IMR-90 (cell line): Measurements from ENCODE around the gene TMTC2. TPM values are rescaled to one million over a fixed set of nuclear protein-coding genes. Genes with fewer than 3 reads are reported as not detected.

Source experiments
- ATAC-seq: fragments of 200-7000 bp; cut with Tn5 transposase; 2 replicates; pipeline ENCODE4 v1.9.1; 2020; ENCODE audit warnings: low read depth, mild to moderate bottlenecking, moderate library complexity
- BruUV-seq: library from RNA; stranded (reverse); fragments of 400-500 nt; replicated peaks from 2 replicates; lab custom pipeline; 2021; lab: Mats Ljungman, UMichigan
- CTCF ChIA-PET: fragments of 300-600 bp; formaldehyde crosslinking; extraction: SDS; loops from one replicate; lab custom pipeline; 2021; ENCODE audit warnings: antibody characterized with exemption; lab: Yijun Ruan, JAX
- POLR2A ChIA-PET: fragments of 300-600 bp; sonication (Branson Sonifier 250); formaldehyde crosslinking; loops from one replicate; lab custom pipeline; 2022; ENCODE audit warnings: antibody characterized with exemption; ENCODE audit not compliant: unreplicated experiment; lab: Charles Lee
- DNase-seq: peaks from one replicate; pipeline ENCODE4 v3.0.0; 2013
- H2AFZ ChIP-seq: replicated peaks from 2 replicates; pipeline ENCODE3; 2013; ENCODE audit warnings: low read length, mild to moderate bottlenecking; ENCODE audit not compliant: poor library complexity
- H2AK5ac ChIP-seq: 2 replicates; pipeline ENCODE4 v1.6.1; 2013; ENCODE audit warnings: low read depth, low read length, inconsistent platforms
- H2AK9ac ChIP-seq: replicated peaks from 2 replicates; pipeline ENCODE3; 2013; ENCODE audit warnings: mild to moderate bottlenecking, low read depth, low read length, moderate library complexity; ENCODE audit not compliant: poor library complexity
- H2BK120ac ChIP-seq: 2 replicates; pipeline ENCODE4 v1.6.1; 2013; ENCODE audit warnings: low read depth, low read length, inconsistent platforms
- H2BK15ac ChIP-seq: 3 replicates; pipeline ENCODE4 v1.6.1; 2013; ENCODE audit warnings: low read depth, low read length, inconsistent platforms
- H2BK20ac ChIP-seq: 2 replicates; pipeline ENCODE4 v1.6.1; 2013; ENCODE audit warnings: low read depth, mild to moderate bottlenecking, inconsistent platforms, low read length, moderate library complexity
- H2BK5ac ChIP-seq: 2 replicates; pipeline ENCODE4 v1.6.1; 2013; ENCODE audit warnings: mild to moderate bottlenecking, low read depth, low read length, inconsistent platforms; ENCODE audit not compliant: poor library complexity, severe bottlenecking
- H3K14ac ChIP-seq: replicated peaks from 2 replicates; pipeline ENCODE4 v1.6.1; 2013; ENCODE audit warnings: low read depth, low read length, inconsistent platforms
- H3K18ac ChIP-seq: 2 replicates; pipeline ENCODE4 v1.6.1; 2013; ENCODE audit warnings: low read depth, low read length, control low read depth
- H3K23ac ChIP-seq: 2 replicates; pipeline ENCODE4 v1.6.1; 2013; ENCODE audit warnings: low read depth, low read length, inconsistent platforms
- H3K27ac ChIP-seq: 2 replicates; pipeline ENCODE4 v1.5.1; 2013; ENCODE audit warnings: mild to moderate bottlenecking, control low read depth, low read length; ENCODE audit not compliant: insufficient read depth
- H3K27me3 ChIP-seq: 2 replicates; pipeline ENCODE4 v1.6.1; 2013; ENCODE audit warnings: low read length; ENCODE audit not compliant: control insufficient read depth, insufficient read depth
- H3K36me3 ChIP-seq: 2 replicates; pipeline ENCODE4 v1.6.1; 2013; ENCODE audit warnings: low read length, mixed read lengths; ENCODE audit not compliant: control insufficient read depth, insufficient read depth
- H3K4ac ChIP-seq: 2 replicates; pipeline ENCODE4 v1.6.1; 2013; ENCODE audit warnings: low read depth, low read length, inconsistent platforms
- H3K4me1 ChIP-seq: 2 replicates; pipeline ENCODE4 v1.6.1; 2013; ENCODE audit warnings: low read length, mixed read lengths; ENCODE audit not compliant: control insufficient read depth, insufficient read depth
- H3K4me2 ChIP-seq: 2 replicates; pipeline ENCODE4 v1.6.1; 2013; ENCODE audit warnings: low read depth, mild to moderate bottlenecking, control low read depth, low read length, moderate library complexity
- H3K4me3 ChIP-seq: 2 replicates; pipeline ENCODE4 v1.5.1; 2013; ENCODE audit warnings: low read depth, mild to moderate bottlenecking, control low read depth, low read length, moderate library complexity; ENCODE audit not compliant: insufficient read depth
- H3K56ac ChIP-seq: 2 replicates; pipeline ENCODE4 v1.6.1; 2013; ENCODE audit warnings: low read length, inconsistent platforms; ENCODE audit not compliant: insufficient read depth; ENCODE audit errors: extremely low read depth
- H3K79me1 ChIP-seq, 2 experiments: 2 replicates each; pipeline ENCODE4 v1.6.1; 2013; ENCODE audit warnings: low read length in 2 of 2, inconsistent platforms in 1 of 2, low read depth in 1 of 2
- H3K9ac ChIP-seq: 2 replicates; pipeline ENCODE4 v1.6.1; 2013; ENCODE audit warnings: low read depth, low read length, control low read depth
- H3K9me1 ChIP-seq: 2 replicates; pipeline ENCODE4 v1.6.1; 2013; ENCODE audit warnings: low read length, inconsistent platforms; ENCODE audit not compliant: insufficient read depth
- H3K9me3 ChIP-seq: 2 replicates; pipeline ENCODE4 v1.6.1; 2013; ENCODE audit warnings: low read length; ENCODE audit not compliant: control insufficient read depth, insufficient read depth
- H4K20me1 ChIP-seq: 2 replicates; pipeline ENCODE4 v1.6.1; 2013; ENCODE audit warnings: low read length, inconsistent platforms; ENCODE audit not compliant: insufficient read depth
- H4K5ac ChIP-seq: 2 replicates; pipeline ENCODE4 v1.6.1; 2013; ENCODE audit warnings: mild to moderate bottlenecking, low read depth, low read length, control low read depth
- H4K8ac ChIP-seq, 2 experiments: 2 replicates each; pipeline ENCODE4 v1.6.1; 2013; ENCODE audit warnings: low read depth in 2 of 2, low read length in 2 of 2, control low read depth in 1 of 2, inconsistent platforms in 1 of 2
- H4K91ac ChIP-seq: 2 replicates; pipeline ENCODE4 v1.6.1; 2013; ENCODE audit warnings: low read depth, low read length, inconsistent platforms; ENCODE audit not compliant: insufficient read depth
- BHLHE40 ChIP-seq: fragments of 150-350 bp; IDR thresholded peaks from 2 replicates; pipeline ENCODE4 v1.6.1; 2016; ENCODE audit warnings: mild to moderate bottlenecking, low read depth, low read length
- CEBPB ChIP-seq: IDR thresholded peaks from 2 replicates; pipeline ENCODE4 v1.6.1; 2012; ENCODE audit warnings: low read depth, low read length, improper control_type of control experiment
- CHD1 ChIP-seq: IDR thresholded peaks from 2 replicates; pipeline ENCODE4 v1.6.1; 2012; ENCODE audit warnings: low read depth, low read length, improper control_type of control experiment
- FOS ChIP-seq: fragments of 150-350 bp; IDR thresholded peaks from 2 replicates; pipeline ENCODE4 v1.6.1; 2016; ENCODE audit warnings: low read depth, low read length
- MAFK ChIP-seq: IDR thresholded peaks from 2 replicates; pipeline ENCODE4 v1.6.1; 2012; ENCODE audit warnings: low read depth, low read length, improper control_type of control experiment
- MAZ ChIP-seq: IDR thresholded peaks from 2 replicates; pipeline ENCODE4 v1.6.1; 2012; ENCODE audit warnings: low read depth, mild to moderate bottlenecking, low read length, improper control_type of control experiment, moderate library complexity, borderline replicate concordance
- MXI1 ChIP-seq: IDR thresholded peaks from 2 replicates; pipeline ENCODE4 v1.6.1; 2012; ENCODE audit warnings: low read depth, mild to moderate bottlenecking, low read length, moderate library complexity, borderline replicate concordance
- NFE2L2 ChIP-seq: fragments of 150-350 bp; IDR thresholded peaks from 2 replicates; pipeline ENCODE4 v1.6.1; 2016; ENCODE audit warnings: low read depth, mild to moderate bottlenecking, low read length
- POLR2A ChIP-seq: IDR thresholded peaks from 2 replicates; pipeline ENCODE4 v1.6.1; 2012; ENCODE audit warnings: mild to moderate bottlenecking, low read depth, low read length
- RAD21 ChIP-seq: IDR thresholded peaks from 2 replicates; pipeline ENCODE4 v1.6.1; 2012; ENCODE audit warnings: low read length, improper control_type of control experiment
- RCOR1 ChIP-seq: IDR thresholded peaks from 2 replicates; pipeline ENCODE4 v1.6.1; 2012; ENCODE audit warnings: mild to moderate bottlenecking, low read length, improper control_type of control experiment; ENCODE audit not compliant: insufficient replicate concordance
- RFX5 ChIP-seq: IDR thresholded peaks from 2 replicates; pipeline ENCODE4 v1.8.0; 2012; ENCODE audit warnings: low read depth, mild to moderate bottlenecking, low read length, moderate library complexity
- SMC3 ChIP-seq: fragments of 150-350 bp; IDR thresholded peaks from 2 replicates; pipeline ENCODE4 v1.6.1; 2016; ENCODE audit warnings: low read depth, mild to moderate bottlenecking, antibody characterized with exemption, low read length, moderate library complexity
- WGBS, 2 experiments: methylation state at CpG; one replicate each; pipeline versions ENCODE4 v1.1.5 to v1.1.7; 2013; ENCODE audit warnings: missing lambda C conversion rate in 2 of 2; ENCODE audit not compliant: insufficient read length in 1 of 2; ENCODE audit errors: extremely low coverage in 2 of 2; 5-methylcytosine and 5-hydroxymethylcytosine counted together
- dilution Hi-C: fragments of 300-500 bp; cut with HindIII; formaldehyde crosslinking; loops from one replicate; pipeline ENCODE4 v1.14.3; 2018; ENCODE audit warnings: low sequenced_read_pairs; ENCODE audit not compliant: unreplicated experiment
- in situ Hi-C: fragments of 300-500 bp; cut with MboI; formaldehyde crosslinking; loops from 3 replicates; pipeline ENCODE4 v1.14.3; 2019; ENCODE audit warnings: low sequenced_read_pairs, inconsistent platforms, mixed read lengths
- intact Hi-C: fragments of 100-400 bp; cut with micrococcal nuclease; formaldehyde crosslinking; loops from 2 replicates; pipeline ENCODE4 v1.10.0; 2022
- polyA plus RNA-seq, 3 experiments: library from polyadenylated mRNA; depleted of rRNA; stranded (reverse); fragments of >200 nt; gene quantifications; 2 replicates each; pipeline ENCODE4 v1.2.3, GENCODE V29; 2012; ENCODE audit warnings: low replicate concordance in 1 of 3
- total RNA-seq: library from RNA; depleted of rRNA; stranded (reverse); fragments of >200 nt; gene quantifications from 2 replicates; pipeline ENCODE4 v1.2.3, GENCODE V29; 2012
- TF ChIP-seq, protein P1 (sequence below): fragments of 150-350 bp; IDR thresholded peaks from 2 replicates; pipeline ENCODE4 v1.6.1; 2017; ENCODE audit warnings: mild to moderate bottlenecking, antibody characterized with exemption, low read length, low read depth
- TF ChIP-seq, protein P2 (sequence below): fragments of 150-350 bp; IDR thresholded peaks from 2 replicates; pipeline ENCODE4 v1.6.1; 2016; ENCODE audit warnings: low read depth, mild to moderate bottlenecking, low read length, moderate library complexity, borderline replicate concordance
- TF ChIP-seq, protein P3 (sequence below): conservative IDR thresholded peaks from 2 replicates; pipeline ENCODE4 v1.5.1; 2012; ENCODE audit warnings: mild to moderate bottlenecking, low read depth, low read length, improper control_type of control experiment

The TMTC2 gene
- total and polyA plus RNA-seq, 2 of the 4 experiments (the other 2 are of a cell fraction): 0.56 to 1.4 TPM

DNA sequence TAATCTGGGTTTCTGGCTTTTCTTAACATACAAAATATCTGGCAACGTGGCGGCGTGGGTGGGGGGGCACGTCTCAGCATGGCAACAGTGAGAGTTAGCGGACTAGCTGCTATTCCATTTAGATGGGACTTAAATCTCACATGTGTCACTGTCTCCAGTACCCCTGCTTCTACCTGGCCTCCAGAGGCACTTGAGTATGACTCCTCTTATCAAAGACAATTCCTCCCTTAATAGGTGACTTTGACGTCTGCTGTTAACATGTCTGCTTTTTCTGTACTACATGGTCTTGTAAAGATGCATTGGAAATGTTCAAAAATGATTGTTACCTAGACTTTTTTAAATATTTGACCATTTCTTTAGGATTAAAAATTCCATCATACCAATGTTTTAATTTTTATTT is 456.2 kb downstream of the TMTC2 start:
- no peak overlapping the region for H3K9ac ChIP-seq
- H3K9me3 ChIP-seq: peaks cover 9% of the 10 kb centered on the region
- no peak overlapping the region for H3K18ac ChIP-seq
- no peak overlapping the region for H2AK9ac ChIP-seq
- H3K4me3 ChIP-seq: no peak overlapping the region
- H3K23ac ChIP-seq: no peak overlapping the region
- no peaks in the 10 kb centered on the region for H3K27me3 ChIP-seq
- no peak overlapping the region for H2AFZ ChIP-seq
- no peak overlapping the region for H4K8ac ChIP-seq
- H3K56ac ChIP-seq: no peak overlapping the region
- H2BK15ac ChIP-seq: no peak overlapping the region
- BruUV-seq: no TSS peak
- no peaks in the 10 kb centered on the region for H3K36me3 ChIP-seq
- ChIA-PET POLR2A (no interaction called here), CTCF (no interaction called here)
- H2BK5ac ChIP-seq: no peak overlapping the region
- intact Hi-C loops (no loop called here), dilution Hi-C loops (no loop called here), in situ Hi-C loops (no loop called here)
- H3K14ac ChIP-seq: no peak overlapping the region
- no CpG with 5 or more reads among the region's 6 CpGs for WGBS, 2 experiments
- H4K20me1 ChIP-seq: no peaks in the 10 kb centered on the region
- no peak overlapping the region for H3K27ac ChIP-seq
- no peak overlapping the region for H2BK20ac ChIP-seq
- H2BK120ac ChIP-seq: no peak overlapping the region
- no peak overlapping the region for H3K4ac ChIP-seq
- no peaks in the 10 kb centered on the region for H3K4me1 ChIP-seq
- no peak for TF ChIP-seq RCOR1
- TF ChIP-seq CEBPB: no peak
- no peak for TF ChIP-seq MAZ
- TF ChIP-seq CHD1: no peak
- no peak for TF ChIP-seq MXI1
- no peak for TF ChIP-seq RFX5
- TF ChIP-seq, protein P1, sequence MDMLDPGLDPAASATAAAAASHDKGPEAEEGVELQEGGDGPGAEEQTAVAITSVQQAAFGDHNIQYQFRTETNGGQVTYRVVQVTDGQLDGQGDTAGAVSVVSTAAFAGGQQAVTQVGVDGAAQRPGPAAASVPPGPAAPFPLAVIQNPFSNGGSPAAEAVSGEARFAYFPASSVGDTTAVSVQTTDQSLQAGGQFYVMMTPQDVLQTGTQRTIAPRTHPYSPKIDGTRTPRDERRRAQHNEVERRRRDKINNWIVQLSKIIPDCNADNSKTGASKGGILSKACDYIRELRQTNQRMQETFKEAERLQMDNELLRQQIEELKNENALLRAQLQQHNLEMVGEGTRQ: no peak
- TF ChIP-seq RAD21: no peak
- TF ChIP-seq SMC3: no peak
- TF ChIP-seq, protein P2, sequence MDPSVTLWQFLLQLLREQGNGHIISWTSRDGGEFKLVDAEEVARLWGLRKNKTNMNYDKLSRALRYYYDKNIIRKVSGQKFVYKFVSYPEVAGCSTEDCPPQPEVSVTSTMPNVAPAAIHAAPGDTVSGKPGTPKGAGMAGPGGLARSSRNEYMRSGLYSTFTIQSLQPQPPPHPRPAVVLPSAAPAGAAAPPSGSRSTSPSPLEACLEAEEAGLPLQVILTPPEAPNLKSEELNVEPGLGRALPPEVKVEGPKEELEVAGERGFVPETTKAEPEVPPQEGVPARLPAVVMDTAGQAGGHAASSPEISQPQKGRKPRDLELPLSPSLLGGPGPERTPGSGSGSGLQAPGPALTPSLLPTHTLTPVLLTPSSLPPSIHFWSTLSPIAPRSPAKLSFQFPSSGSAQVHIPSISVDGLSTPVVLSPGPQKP: no peak
- no peak for TF ChIP-seq NFE2L2
- TF ChIP-seq, protein P3, sequence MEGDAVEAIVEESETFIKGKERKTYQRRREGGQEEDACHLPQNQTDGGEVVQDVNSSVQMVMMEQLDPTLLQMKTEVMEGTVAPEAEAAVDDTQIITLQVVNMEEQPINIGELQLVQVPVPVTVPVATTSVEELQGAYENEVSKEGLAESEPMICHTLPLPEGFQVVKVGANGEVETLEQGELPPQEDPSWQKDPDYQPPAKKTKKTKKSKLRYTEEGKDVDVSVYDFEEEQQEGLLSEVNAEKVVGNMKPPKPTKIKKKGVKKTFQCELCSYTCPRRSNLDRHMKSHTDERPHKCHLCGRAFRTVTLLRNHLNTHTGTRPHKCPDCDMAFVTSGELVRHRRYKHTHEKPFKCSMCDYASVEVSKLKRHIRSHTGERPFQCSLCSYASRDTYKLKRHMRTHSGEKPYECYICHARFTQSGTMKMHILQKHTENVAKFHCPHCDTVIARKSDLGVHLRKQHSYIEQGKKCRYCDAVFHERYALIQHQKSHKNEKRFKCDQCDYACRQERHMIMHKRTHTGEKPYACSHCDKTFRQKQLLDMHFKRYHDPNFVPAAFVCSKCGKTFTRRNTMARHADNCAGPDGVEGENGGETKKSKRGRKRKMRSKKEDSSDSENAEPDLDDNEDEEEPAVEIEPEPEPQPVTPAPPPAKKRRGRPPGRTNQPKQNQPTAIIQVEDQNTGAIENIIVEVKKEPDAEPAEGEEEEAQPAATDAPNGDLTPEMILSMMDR: no peak
- no peak for TF ChIP-seq POLR2A
- no peak for TF ChIP-seq FOS
- TF ChIP-seq BHLHE40: no peak
- no peak for TF ChIP-seq MAFK
- no peaks in the 10 kb centered on the region for H3K9me1 ChIP-seq
- H4K5ac ChIP-seq: no peak overlapping the region
- no peak for ATAC-seq
- no peak overlapping the region for H3K4me2 ChIP-seq
- DNase-seq: no peak
- H3K79me1 ChIP-seq: no peaks in the 10 kb centered on the region
- H2AK5ac ChIP-seq: no peak overlapping the region
- H4K91ac ChIP-seq: no peak overlapping the region
